ENCODE results near the gene KIF14. TPM values are rescaled to one million over a fixed set of nuclear protein-coding genes. Genes with fewer than 3 reads are reported as not detected.

Gene KIF14
- total RNA-seq, 1 experiment from 2014 or later = 20.7 TPM

- Mint-ChIP-seq H3K4me3 (ENCODE audit: low read depth, unreplicated experiment) (no peak overlapping the region), H3K36me3 (ENCODE audit: insufficient read depth, unreplicated experiment) (peaks cover 6% of the 10 kb centered on the region), H3K27me3 (ENCODE audit: unreplicated experiment) (no peaks in the 10 kb centered on the region), H3K27ac (ENCODE audit: unreplicated experiment) (no peak overlapping the region), H3K4me1 (ENCODE audit: low read depth, unreplicated experiment) (peaks cover 11% of the 10 kb centered on the region), H3K9me3 (ENCODE audit: low read depth, unreplicated experiment) (no peaks in the 10 kb centered on the region)
- TF ChIP-seq, protein P1, sequence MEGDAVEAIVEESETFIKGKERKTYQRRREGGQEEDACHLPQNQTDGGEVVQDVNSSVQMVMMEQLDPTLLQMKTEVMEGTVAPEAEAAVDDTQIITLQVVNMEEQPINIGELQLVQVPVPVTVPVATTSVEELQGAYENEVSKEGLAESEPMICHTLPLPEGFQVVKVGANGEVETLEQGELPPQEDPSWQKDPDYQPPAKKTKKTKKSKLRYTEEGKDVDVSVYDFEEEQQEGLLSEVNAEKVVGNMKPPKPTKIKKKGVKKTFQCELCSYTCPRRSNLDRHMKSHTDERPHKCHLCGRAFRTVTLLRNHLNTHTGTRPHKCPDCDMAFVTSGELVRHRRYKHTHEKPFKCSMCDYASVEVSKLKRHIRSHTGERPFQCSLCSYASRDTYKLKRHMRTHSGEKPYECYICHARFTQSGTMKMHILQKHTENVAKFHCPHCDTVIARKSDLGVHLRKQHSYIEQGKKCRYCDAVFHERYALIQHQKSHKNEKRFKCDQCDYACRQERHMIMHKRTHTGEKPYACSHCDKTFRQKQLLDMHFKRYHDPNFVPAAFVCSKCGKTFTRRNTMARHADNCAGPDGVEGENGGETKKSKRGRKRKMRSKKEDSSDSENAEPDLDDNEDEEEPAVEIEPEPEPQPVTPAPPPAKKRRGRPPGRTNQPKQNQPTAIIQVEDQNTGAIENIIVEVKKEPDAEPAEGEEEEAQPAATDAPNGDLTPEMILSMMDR (IDR thresholded peaks at IDR 0.05; ENCODE audit: unreplicated experiment) = no peak
- intact Hi-C loops (cut with micrococcal nuclease; ENCODE audit: unreplicated experiment) = no loop called here
- CTCF ChIA-PET = interaction anchor here (1.8 kb wide), 1 partner anchor 15 kb away, joined by 5 read pairs; no protein-coding TSS in a partner anchor
- BruUV-seq (replicated peaks) = no TSS peak
- DNase-seq = no peak
These were observed 89.8 kb downstream of the KIF14 start for GRCh38 chr1:200530623-200531261.

DNA sequence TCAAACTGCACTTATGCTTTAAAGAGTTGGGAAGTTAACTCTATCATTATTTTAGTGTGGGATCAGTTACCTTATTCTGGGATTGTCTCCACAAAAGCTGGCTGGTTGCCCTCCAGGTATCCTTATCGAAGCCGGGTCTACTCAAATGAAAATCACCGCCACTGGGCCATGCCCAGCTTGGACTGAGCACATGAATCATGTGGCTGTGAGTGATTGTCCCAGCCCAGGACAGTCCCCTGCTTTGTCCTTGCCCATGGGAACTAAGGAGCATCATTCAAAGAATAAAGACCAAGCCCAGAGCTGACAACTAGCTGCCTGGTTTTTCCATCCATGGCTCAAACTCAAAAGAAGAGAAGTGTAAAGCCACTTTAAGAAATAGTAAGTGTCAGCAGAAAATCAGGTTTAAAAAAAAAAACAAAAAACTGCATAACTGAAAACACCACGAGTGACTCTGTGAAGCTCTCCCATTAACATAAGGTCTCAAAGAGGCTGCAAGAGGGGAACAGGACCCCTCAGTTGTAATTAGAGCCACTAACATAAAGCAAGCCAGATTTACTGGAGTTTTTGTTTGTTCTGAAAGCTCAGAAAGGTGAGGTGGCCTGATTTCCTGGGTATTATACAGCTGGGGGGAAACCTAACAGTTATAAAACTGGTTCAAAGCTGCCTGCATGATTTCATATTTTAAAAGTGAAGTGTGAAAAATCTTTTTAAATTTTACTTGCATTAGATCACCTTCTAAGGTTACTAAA, 91.5 kb downstream of the KIF14 start:
- Mint-ChIP-seq H3K9me3 (ENCODE audit: low read depth, unreplicated experiment) (no peaks in the 10 kb centered on the region), H3K27ac (ENCODE audit: unreplicated experiment) (no peak overlapping the region), H3K4me3 (ENCODE audit: low read depth, unreplicated experiment) (no peak overlapping the region), H3K36me3 (ENCODE audit: insufficient read depth, unreplicated experiment) (peaks cover 6% of the 10 kb centered on the region), H3K4me1 (ENCODE audit: low read depth, unreplicated experiment) (peaks cover 18% of the 10 kb centered on the region), H3K27me3 (ENCODE audit: unreplicated experiment) (no peaks in the 10 kb centered on the region)
- CTCF ChIA-PET = interaction anchor here (0.6 to 1.8 kb wide), 3 partner anchors 13 to 135 kb away, joined by 3 to 7 read pairs (median 5); no protein-coding TSS in a partner anchor
- DNase-seq = no peak
- no TSS peak for BruUV-seq (replicated peaks)
- TF ChIP-seq, protein P1 (IDR thresholded peaks at IDR 0.05; ENCODE audit: unreplicated experiment) = no peak
- intact Hi-C loops (cut with micrococcal nuclease; ENCODE audit: unreplicated experiment) = no loop called here

GRCh38 chr1:200527670-200528069, 92.9 kb downstream of the KIF14 start:
- Mint-ChIP-seq H3K4me1 (ENCODE audit: low read depth, unreplicated experiment) (peaks cover 18% of the 10 kb centered on the region), H3K27ac (ENCODE audit: unreplicated experiment) (no peak overlapping the region), H3K36me3 (ENCODE audit: insufficient read depth, unreplicated experiment) (no peaks in the 10 kb centered on the region), H3K27me3 (ENCODE audit: unreplicated experiment) (no peaks in the 10 kb centered on the region), H3K9me3 (ENCODE audit: low read depth, unreplicated experiment) (no peaks in the 10 kb centered on the region), H3K4me3 (ENCODE audit: low read depth, unreplicated experiment) (no peak overlapping the region)
- BruUV-seq (replicated peaks) = no TSS peak
- TF ChIP-seq, protein P1 (IDR thresholded peaks at IDR 0.05; ENCODE audit: unreplicated experiment) = no peak
- intact Hi-C loops (cut with micrococcal nuclease; ENCODE audit: unreplicated experiment) = no loop called here
- DNase-seq = no peak
- CTCF ChIA-PET = no interaction called here

DNA sequence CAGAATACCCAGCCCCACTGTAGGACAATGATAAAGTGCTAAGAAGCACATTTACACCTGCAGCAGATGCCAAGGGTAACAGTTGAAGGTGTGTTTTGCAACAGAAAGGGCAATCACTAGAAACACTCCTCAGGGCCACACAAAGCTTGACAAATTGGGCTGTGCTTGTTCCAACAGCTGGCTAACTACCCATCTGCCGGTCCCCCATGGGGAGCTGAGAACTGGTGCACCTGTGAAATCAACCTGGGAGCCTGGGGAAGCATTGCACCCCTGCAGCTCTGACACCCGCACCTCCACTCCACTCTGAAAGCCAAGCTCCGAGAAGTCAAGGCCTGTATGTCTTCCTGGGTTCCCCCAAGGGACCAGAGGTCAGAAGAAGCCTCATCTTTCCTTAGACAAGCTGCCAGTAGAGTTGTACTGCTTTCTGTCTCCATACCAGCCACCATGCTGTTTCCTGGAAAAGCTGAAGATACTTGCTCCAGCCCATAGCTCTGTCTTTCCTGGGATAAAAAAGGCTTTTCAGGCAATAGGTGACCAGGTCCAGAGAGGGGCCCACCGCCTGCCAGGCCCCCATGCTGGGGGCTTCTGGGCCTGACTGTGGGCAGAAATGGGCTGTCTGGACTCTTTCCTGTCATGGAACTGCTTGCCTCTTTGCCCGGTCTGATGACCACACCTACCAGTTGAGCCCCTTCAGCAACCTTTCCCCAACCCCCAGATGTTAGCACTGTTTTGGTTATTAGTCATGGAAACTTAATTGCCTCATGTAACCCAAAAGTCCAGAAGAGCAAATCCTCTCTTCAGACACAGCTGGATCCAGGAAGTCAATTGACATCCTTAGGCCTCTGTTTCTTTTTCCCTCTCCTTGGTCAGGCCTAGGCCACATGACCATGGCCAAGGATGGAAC, 93.6 kb downstream of the KIF14 start:
- H3K27ac Mint-ChIP-seq (ENCODE audit: unreplicated experiment) = no peak overlapping the region
- intact Hi-C loops (cut with micrococcal nuclease; ENCODE audit: unreplicated experiment) = no loop called here
- no peak overlapping the region for H3K4me3 Mint-ChIP-seq (ENCODE audit: low read depth, unreplicated experiment)
- no peaks in the 10 kb centered on the region for H3K9me3 Mint-ChIP-seq (ENCODE audit: low read depth, unreplicated experiment)
- no peak for DNase-seq
- H3K36me3 Mint-ChIP-seq (ENCODE audit: insufficient read depth, unreplicated experiment) = no peaks in the 10 kb centered on the region
- TF ChIP-seq, protein P1 (IDR thresholded peaks at IDR 0.05; ENCODE audit: unreplicated experiment) = no peak
- H3K27me3 Mint-ChIP-seq (ENCODE audit: unreplicated experiment) = no peaks in the 10 kb centered on the region
- BruUV-seq (replicated peaks) = no TSS peak
- H3K4me1 Mint-ChIP-seq (ENCODE audit: low read depth, unreplicated experiment) = peaks cover 18% of the 10 kb centered on the region
- CTCF ChIA-PET = interaction anchor here (0.5 kb wide), 1 partner anchor 176 kb away, joined by 4 read pairs; no protein-coding TSS in a partner anchor
